Parathyroid adenoma (tissue), 2 donors: ENCODE data around the gene DSCAML1.

ENCODE experiments used
- H2AFZ ChIP-seq: fragments of 300-600 bp; sonication (generic); one replicate; pipeline ENCODE4 v1.7.0; 2017; ENCODE audit warnings: antibody characterized with exemption, mild to moderate bottlenecking
- H3K27ac ChIP-seq: fragments of 300-600 bp; sonication (generic); one replicate; pipeline ENCODE4 v1.7.0; 2017
- H3K27me3 ChIP-seq: fragments of 300-600 bp; sonication (generic); one replicate; pipeline ENCODE4 v1.7.0; 2017; ENCODE audit warnings: low read length; ENCODE audit not compliant: control insufficient read depth, insufficient read depth
- H3K36me3 ChIP-seq: fragments of 300-600 bp; sonication (generic); one replicate; pipeline ENCODE4 v1.7.0; 2017; ENCODE audit warnings: low read length; ENCODE audit not compliant: control insufficient read depth, insufficient read depth
- H3K4me1 ChIP-seq: fragments of 300-600 bp; sonication (generic); one replicate; pipeline ENCODE4 v1.7.0; 2017; ENCODE audit warnings: control low read depth
- H3K4me2 ChIP-seq: fragments of 300-600 bp; sonication (generic); one replicate; pipeline ENCODE4 v1.7.0; 2017; ENCODE audit warnings: low read length
- H3K4me3 ChIP-seq: fragments of 300-600 bp; sonication (generic); one replicate; pipeline ENCODE4 v1.7.0; 2017; ENCODE audit warnings: low read depth, low read length
- H3K79me2 ChIP-seq: fragments of 300-600 bp; sonication (generic); one replicate; pipeline ENCODE4 v1.7.0; 2017; ENCODE audit warnings: control low read depth
- H3K9ac ChIP-seq: fragments of 300-600 bp; sonication (generic); one replicate; pipeline ENCODE4 v1.7.0; 2017; ENCODE audit warnings: mild to moderate bottlenecking
- H3K9me3 ChIP-seq: fragments of 300-600 bp; sonication (generic); one replicate; pipeline ENCODE4 v1.7.0; 2017; ENCODE audit warnings: low read length; ENCODE audit not compliant: control insufficient read depth
- TF ChIP-seq, protein P1 (sequence below): fragments of 300-600 bp; sonication (generic); IDR thresholded peaks from one replicate; pipeline ENCODE4 v1.7.0; 2017; ENCODE audit warnings: antibody characterized with exemption, mild to moderate bottlenecking
- donor health status: primary hyperparathyroidism.

DSCAML1 gene

DNA sequence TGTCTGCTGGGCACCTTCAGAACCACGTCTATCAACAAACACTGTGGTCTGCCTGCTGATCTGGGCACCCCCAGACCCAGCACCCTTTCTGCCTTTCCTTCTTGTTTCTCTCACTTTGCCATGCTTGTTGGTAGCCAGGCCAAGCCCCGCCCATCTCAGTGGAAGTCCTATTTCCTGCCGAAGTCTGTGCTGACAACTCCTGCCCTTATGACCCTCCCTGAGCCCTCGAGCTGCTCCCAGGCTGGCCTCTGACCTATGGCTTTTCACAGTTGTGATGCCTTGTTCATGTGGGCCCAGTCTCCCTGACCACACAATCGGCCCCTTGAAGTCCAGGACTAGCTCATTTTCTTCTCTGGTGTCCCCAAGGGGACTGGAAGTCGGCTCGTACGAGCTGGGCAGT, 132.1 kb downstream of the DSCAML1 start:
- Histone ChIP-seq H3K79me2 (no peaks in the 10 kb centered on the region), H3K27me3 (no peaks in the 10 kb centered on the region), H3K36me3 (no peaks in the 10 kb centered on the region), H3K9me3 (no peaks in the 10 kb centered on the region), H3K4me2 (no peak overlapping the region), H3K4me1 (no peaks in the 10 kb centered on the region), H3K4me3 (no peak overlapping the region), H2AFZ (no peak overlapping the region), H3K27ac (no peak overlapping the region), H3K9ac (no peak overlapping the region)
- TF ChIP-seq, protein P1, sequence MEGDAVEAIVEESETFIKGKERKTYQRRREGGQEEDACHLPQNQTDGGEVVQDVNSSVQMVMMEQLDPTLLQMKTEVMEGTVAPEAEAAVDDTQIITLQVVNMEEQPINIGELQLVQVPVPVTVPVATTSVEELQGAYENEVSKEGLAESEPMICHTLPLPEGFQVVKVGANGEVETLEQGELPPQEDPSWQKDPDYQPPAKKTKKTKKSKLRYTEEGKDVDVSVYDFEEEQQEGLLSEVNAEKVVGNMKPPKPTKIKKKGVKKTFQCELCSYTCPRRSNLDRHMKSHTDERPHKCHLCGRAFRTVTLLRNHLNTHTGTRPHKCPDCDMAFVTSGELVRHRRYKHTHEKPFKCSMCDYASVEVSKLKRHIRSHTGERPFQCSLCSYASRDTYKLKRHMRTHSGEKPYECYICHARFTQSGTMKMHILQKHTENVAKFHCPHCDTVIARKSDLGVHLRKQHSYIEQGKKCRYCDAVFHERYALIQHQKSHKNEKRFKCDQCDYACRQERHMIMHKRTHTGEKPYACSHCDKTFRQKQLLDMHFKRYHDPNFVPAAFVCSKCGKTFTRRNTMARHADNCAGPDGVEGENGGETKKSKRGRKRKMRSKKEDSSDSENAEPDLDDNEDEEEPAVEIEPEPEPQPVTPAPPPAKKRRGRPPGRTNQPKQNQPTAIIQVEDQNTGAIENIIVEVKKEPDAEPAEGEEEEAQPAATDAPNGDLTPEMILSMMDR, result no peak

- H3K9ac ChIP-seq, result no peak overlapping the region
- no peaks in the 10 kb centered on the region for H3K79me2 ChIP-seq
- no peaks in the 10 kb centered on the region for H3K4me1 ChIP-seq
- no peaks in the 10 kb centered on the region for H3K9me3 ChIP-seq
- no peak overlapping the region for H3K4me3 ChIP-seq
- H3K27me3 ChIP-seq, result no peaks in the 10 kb centered on the region
- no peak overlapping the region for H3K4me2 ChIP-seq
- no peak overlapping the region for H2AFZ ChIP-seq
- no peaks in the 10 kb centered on the region for H3K36me3 ChIP-seq
- H3K27ac ChIP-seq, result no peak overlapping the region
- TF ChIP-seq, protein P1, result no peak
Measured at GRCh38 chr11:117663821-117664220, 133.2 kb downstream of the DSCAML1 start.

- no peak overlapping the region for H2AFZ ChIP-seq
- H3K4me3 ChIP-seq, result no peak overlapping the region
- H3K9me3 ChIP-seq, result no peaks in the 10 kb centered on the region
- no peak overlapping the region for H3K4me2 ChIP-seq
- TF ChIP-seq, protein P1, result no peak
- H3K4me1 ChIP-seq, result no peaks in the 10 kb centered on the region
- no peaks in the 10 kb centered on the region for H3K36me3 ChIP-seq
- no peak overlapping the region for H3K27ac ChIP-seq
- no peaks in the 10 kb centered on the region for H3K79me2 ChIP-seq
- H3K9ac ChIP-seq, result no peak overlapping the region
- no peaks in the 10 kb centered on the region for H3K27me3 ChIP-seq
Measured at GRCh38 chr11:117663414-117663813, 133.6 kb downstream of the DSCAML1 start.

DNA sequence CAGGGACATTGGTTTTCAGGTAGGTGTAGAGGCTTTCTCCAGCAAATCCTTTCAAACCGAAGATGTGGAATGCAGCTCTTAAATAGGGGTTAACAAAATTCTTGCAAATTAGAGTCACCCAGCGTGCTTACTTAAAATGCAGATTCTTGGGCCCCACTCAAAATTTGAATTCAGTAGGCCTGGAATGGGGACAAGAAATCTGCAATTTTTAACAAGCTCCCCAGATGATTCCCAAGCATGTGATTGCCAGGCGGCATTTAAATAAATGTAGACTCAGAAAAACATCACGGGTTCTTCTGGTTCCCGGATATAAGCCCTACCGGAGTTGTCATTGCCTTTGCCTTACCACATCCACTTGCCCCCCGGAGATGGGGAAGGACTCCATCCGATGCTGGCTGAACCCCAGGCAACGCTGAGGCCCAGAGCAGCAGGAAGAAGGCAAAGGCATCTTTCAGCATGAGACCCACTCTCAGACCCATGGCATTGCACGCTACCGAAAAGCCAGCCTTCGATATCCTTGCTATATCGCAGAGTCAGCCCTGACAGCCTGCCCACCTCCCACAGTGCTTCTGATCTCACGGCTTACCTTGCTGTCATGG, 134.2 kb downstream of the DSCAML1 start:
- TF ChIP-seq, protein P1, result no peak
- Histone ChIP-seq H3K9me3 (no peaks in the 10 kb centered on the region), H3K79me2 (no peaks in the 10 kb centered on the region), H3K4me1 (no peaks in the 10 kb centered on the region), H3K27me3 (no peaks in the 10 kb centered on the region), H3K4me2 (no peak overlapping the region), H3K9ac (no peak overlapping the region), H3K4me3 (no peak overlapping the region), H3K36me3 (no peaks in the 10 kb centered on the region), H3K27ac (no peak overlapping the region), H2AFZ (no peak overlapping the region)

GRCh38 chr11:117662255-117662654, 134.8 kb downstream of the DSCAML1 start:
- H3K9me3 ChIP-seq, result no peaks in the 10 kb centered on the region
- H3K4me1 ChIP-seq, result no peaks in the 10 kb centered on the region
- H3K36me3 ChIP-seq, result no peaks in the 10 kb centered on the region
- no peaks in the 10 kb centered on the region for H3K79me2 ChIP-seq
- H3K4me2 ChIP-seq, result no peak overlapping the region
- no peaks in the 10 kb centered on the region for H3K27me3 ChIP-seq
- H3K9ac ChIP-seq, result no peak overlapping the region
- H2AFZ ChIP-seq, result no peak overlapping the region
- TF ChIP-seq, protein P1, result no peak
- no peak overlapping the region for H3K27ac ChIP-seq
- H3K4me3 ChIP-seq, result no peak overlapping the region
